K562 (cell line): Measurements from ENCODE around the gene EXOC3L1. TPM values are rescaled to one million over a fixed set of nuclear protein-coding genes. Genes with fewer than 3 reads are reported as not detected.

Experiments used
- AFF1 ChIP-seq, 2 experiments: fragments of 450-650 bp; IDR thresholded peaks; 2 replicates each; pipeline ENCODE4 v1.6.1; 2018; ENCODE audit warnings: mild to moderate bottlenecking in 2 of 2, low read depth in 1 of 2; ENCODE audit not compliant: partially characterized antibody in 2 of 2
- CHAMP1 ChIP-seq: fragments of 450-650 bp; IDR thresholded peaks from 2 replicates; pipeline ENCODE4 v1.6.1; 2016; ENCODE audit warnings: mild to moderate bottlenecking
- CXXC5 ChIP-seq: fragments of 250-450 bp; sonication (Bioruptor Pico); IDR thresholded peaks from 2 replicates; pipeline ENCODE4 v1.8.0; 2022; ENCODE audit warnings: inconsistent platforms, mild to moderate bottlenecking, moderate library complexity
- E2F5 ChIP-seq: sonication (generic); formaldehyde crosslinking; IDR thresholded peaks from 2 replicates; pipeline ENCODE4 v1.8.0; 2022; ENCODE audit warnings: mild to moderate bottlenecking, missing genetic modification reagents
- EHMT2 ChIP-seq: fragments of 450-650 bp; IDR thresholded peaks from 2 replicates; pipeline ENCODE4 v1.6.1; 2018; ENCODE audit warnings: antibody characterized with exemption
- ILK ChIP-seq: fragments of 450-650 bp; IDR thresholded peaks from 2 replicates; pipeline ENCODE4 v1.6.1; 2016; ENCODE audit warnings: missing genetic modification characterization, low read depth, mild to moderate bottlenecking, missing compliant biosample characterization, moderate library complexity, borderline replicate concordance
- JUN ChIP-seq, 2 experiments: sonication (generic) in 1 of 2; formaldehyde crosslinking in 1 of 2; IDR thresholded peaks; 2 replicates each; pipeline versions ENCODE4 v1.6.1 to v1.8.0; 2012 to 2022; ENCODE audit warnings: borderline replicate concordance in 2 of 2, mild to moderate bottlenecking in 2 of 2, improper control_type of control experiment in 1 of 2, low read depth in 1 of 2, low read length in 1 of 2, missing genetic modification reagents in 1 of 2
- MCM3 ChIP-seq: fragments of 450-650 bp; IDR thresholded peaks from 2 replicates; pipeline ENCODE4 v1.6.1; 2016
- NR1H2 ChIP-seq: sonication (generic); formaldehyde crosslinking; IDR thresholded peaks from 2 replicates; pipeline ENCODE4 v1.4.0; 2020; ENCODE audit warnings: mild to moderate bottlenecking, missing genetic modification reagents
- POLR2AphosphoS5 ChIP-seq: IDR thresholded peaks from 2 replicates; pipeline ENCODE4 v1.6.1; 2011; ENCODE audit warnings: mild to moderate bottlenecking, low read depth, low read length, moderate library complexity; ENCODE audit not compliant: control insufficient read depth, insufficient read depth
- SLC30A9 ChIP-seq: fragments of 250-450 bp; sonication (Bioruptor Pico); IDR thresholded peaks from 2 replicates; pipeline ENCODE4 v1.8.0; 2022; ENCODE audit warnings: mild to moderate bottlenecking, moderate library complexity
- TEAD4 ChIP-seq, 2 experiments: sonication (generic) in 1 of 2; formaldehyde crosslinking in 1 of 2; IDR thresholded peaks; 2 replicates each; pipeline versions ENCODE4 v1.6.1 to v1.8.0; 2012 to 2022; ENCODE audit warnings: borderline replicate concordance in 1 of 2, inconsistent platforms in 1 of 2, low read length in 1 of 2, mild to moderate bottlenecking in 1 of 2, missing genetic modification reagents in 1 of 2
- ZBED1 ChIP-seq: IDR thresholded peaks from 2 replicates; pipeline ENCODE4 v1.6.1; 2014
- ZBTB17 ChIP-seq: fragments of 450-650 bp; formaldehyde crosslinking; IDR thresholded peaks from 2 replicates; pipeline ENCODE4 v1.4.0; 2020; ENCODE audit warnings: mild to moderate bottlenecking
- ZBTB8A ChIP-seq: fragments of 450-650 bp; IDR thresholded peaks from 2 replicates; pipeline ENCODE4 v1.6.1; 2018; ENCODE audit warnings: mild to moderate bottlenecking, moderate library complexity; ENCODE audit not compliant: partially characterized antibody
- ZC3H4 ChIP-seq: sonication (generic); formaldehyde crosslinking; IDR thresholded peaks from 2 replicates; pipeline ENCODE4 v1.9.0; 2021; ENCODE audit warnings: missing genetic modification reagents, borderline replicate concordance
- ZNF133 ChIP-seq: fragments of 250-450 bp; sonication (Bioruptor Pico); IDR thresholded peaks from 2 replicates; pipeline ENCODE4 v1.4.0; 2020; ENCODE audit warnings: mild to moderate bottlenecking
- ZNF354B ChIP-seq: fragments of 250-450 bp; sonication (Bioruptor Pico); IDR thresholded peaks from 2 replicates; pipeline ENCODE4 v1.4.0; 2020
- ZNF583 ChIP-seq: fragments of 250-450 bp; sonication (Bioruptor Pico); IDR thresholded peaks from 2 replicates; pipeline ENCODE4 v1.4.0; 2020
- ZNF75A ChIP-seq: fragments of 450-650 bp; formaldehyde crosslinking; IDR thresholded peaks from 2 replicates; pipeline ENCODE4 v1.4.0; 2020; ENCODE audit warnings: mild to moderate bottlenecking
- polyA plus RNA-seq, 8 experiments: library from polyadenylated mRNA; depleted of rRNA in 4 of 8; stranded (reverse) in 5 of 8; unstranded in 3 of 8; fragments of >200 nt; fragmentation: Nextera tagmentation in 2 of 8; fragmentation: Illumina TruSeq in 1 of 8; extraction: Ambion mirVana in 2 of 8; extraction: Trizol in 1 of 8; gene quantifications; 2 replicates each; pipeline versions ENCODE4 v1.2.1 to v1.2.3, GENCODE V29; 2011 to 2014; ENCODE audit warnings: inconsistent platforms in 1 of 8, missing spikeins in 1 of 8
- total RNA-seq, 7 experiments: library from RNA; depleted of rRNA in 6 of 7; stranded (reverse); fragments of >200 nt in 6 of 7; fragmentation: Illumina TruSeq in 2 of 7; extraction: Trizol in 2 of 7; gene quantifications; 2 replicates each; pipeline versions ENCODE4 v1.2.1 to v1.2.3, GENCODE V29; 2011 to 2021; ENCODE audit warnings: low replicate concordance in 1 of 7

Gene EXOC3L1
- total and polyA plus RNA-seq, 9 of the 15 experiments (the other 6 are each of a cell fraction or from before 2014, with no cell fraction given), result 0.08 TPM; not detected in 8

GRCh38 chr16:67226804-67227566 is 37.0 kb upstream of the EXOC3L1 start, which contains the start of gene TMEM208 (continued):
- TF ChIP-seq POLR2AphosphoS5 (peak; percentile 73), ZBED1 (no peak), ZBTB17 (no peak), JUN (IDR thresholded peaks at IDR 0.05; ENCODE audit: borderline replicate concordance, low read depth, low read length) (0 out of 2 replicates have a peak, but pooled peaks have one; percentile 69), JUN (CRISPR knock-in tag; IDR thresholded peaks at IDR 0.05; ENCODE audit: borderline replicate concordance) (no peak), CXXC5 (peak; percentile 74), ZC3H4 (CRISPR knock-in tag) (peak; percentile 46; the same call in 1 of the 2 replicates), MCM3 (no peak), ZNF133 (no peak), ZBTB8A (no peak), AFF1 (IDR thresholded peaks at IDR 0.05; ENCODE audit: low read depth in 1 of 2, partially characterized antibody in 2 of 2) (peak; percentile 87 to 88), ZNF75A (no peak), ZNF583 (CRISPR knock-in tag) (no peak), NR1H2 (CRISPR knock-in tag) (no peak), TEAD4 (IDR thresholded peaks at IDR 0.05; ENCODE audit: low read length) (no peak), TEAD4 (CRISPR knock-in tag; IDR thresholded peaks at IDR 0.05; ENCODE audit: borderline replicate concordance) (no peak), ILK (tag) (no peak), SLC30A9 (CRISPR knock-in tag) (no peak), EHMT2 (no peak), ZNF354B (CRISPR knock-in tag) (no peak), E2F5 (CRISPR knock-in tag) (no peak), CHAMP1 (no peak)
